ENCODE measurements around the gene CTNND2. TPM values are rescaled to one million over a fixed set of nuclear protein-coding genes. Genes with fewer than 3 reads are reported as not detected.

CTNND2 gene
- total RNA-seq, 1 donor from 2014 or later: 13.9 TPM

DNA sequence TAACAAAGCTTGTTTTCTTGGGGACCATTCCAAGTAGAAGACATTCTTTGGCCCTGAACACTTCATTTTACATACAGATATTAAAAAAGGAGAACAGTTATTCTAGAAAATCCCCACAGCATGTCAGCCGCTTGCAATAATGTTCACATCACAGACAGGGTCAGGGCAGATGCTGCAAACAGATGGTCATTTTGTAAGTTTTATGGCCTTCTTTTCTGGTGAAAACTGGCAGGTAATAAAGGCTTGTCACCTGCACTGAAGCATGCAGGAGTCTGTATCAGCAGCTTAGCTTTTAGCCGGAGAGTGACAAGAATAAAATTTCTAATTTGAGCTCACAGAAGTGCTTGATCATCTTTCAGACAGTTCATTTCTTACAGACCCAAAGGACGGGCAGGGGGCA, 922.3 kb downstream of the CTNND2 start:
- no peaks in the 10 kb centered on the region for H3K79me2 ChIP-seq (ENCODE audit: low read depth)

GRCh38 chr5:10977011-10977410, 927.2 kb downstream of the CTNND2 start:
- TF ChIP-seq EZH2phosphoT487 (IDR thresholded peaks at IDR 0.05) (no peak), EZH2 (IDR thresholded peaks at IDR 0.05) (no peak)
- TF ChIP-seq, protein P1, sequence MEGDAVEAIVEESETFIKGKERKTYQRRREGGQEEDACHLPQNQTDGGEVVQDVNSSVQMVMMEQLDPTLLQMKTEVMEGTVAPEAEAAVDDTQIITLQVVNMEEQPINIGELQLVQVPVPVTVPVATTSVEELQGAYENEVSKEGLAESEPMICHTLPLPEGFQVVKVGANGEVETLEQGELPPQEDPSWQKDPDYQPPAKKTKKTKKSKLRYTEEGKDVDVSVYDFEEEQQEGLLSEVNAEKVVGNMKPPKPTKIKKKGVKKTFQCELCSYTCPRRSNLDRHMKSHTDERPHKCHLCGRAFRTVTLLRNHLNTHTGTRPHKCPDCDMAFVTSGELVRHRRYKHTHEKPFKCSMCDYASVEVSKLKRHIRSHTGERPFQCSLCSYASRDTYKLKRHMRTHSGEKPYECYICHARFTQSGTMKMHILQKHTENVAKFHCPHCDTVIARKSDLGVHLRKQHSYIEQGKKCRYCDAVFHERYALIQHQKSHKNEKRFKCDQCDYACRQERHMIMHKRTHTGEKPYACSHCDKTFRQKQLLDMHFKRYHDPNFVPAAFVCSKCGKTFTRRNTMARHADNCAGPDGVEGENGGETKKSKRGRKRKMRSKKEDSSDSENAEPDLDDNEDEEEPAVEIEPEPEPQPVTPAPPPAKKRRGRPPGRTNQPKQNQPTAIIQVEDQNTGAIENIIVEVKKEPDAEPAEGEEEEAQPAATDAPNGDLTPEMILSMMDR (IDR thresholded peaks at IDR 0.05): no peak
- Mint-ChIP-seq H3K27me3 (ENCODE audit: insufficient read depth, low read depth) (peaks cover 2% of the 10 kb centered on the region), H3K4me3 (no peak overlapping the region), H3K36me3 (peaks cover 66% of the 10 kb centered on the region), H3K9me3 (no peaks in the 10 kb centered on the region), H3K27ac (no peak overlapping the region), H3K4me1 (no peaks in the 10 kb centered on the region)
- no peak overlapping the region for H3K4me2 ChIP-seq
- H3K4me1 ChIP-seq: no peaks in the 10 kb centered on the region
- no peaks in the 10 kb centered on the region for H3K79me2 ChIP-seq (ENCODE audit: low read depth)
- H3F3A ChIP-seq (ENCODE audit: low read depth): no peaks in the 10 kb centered on the region
- H3K9ac ChIP-seq: no peak overlapping the region
- no peaks in the 10 kb centered on the region for H3K9me3 ChIP-seq (ENCODE audit: low read depth)
- H3K27me3 ChIP-seq: no peaks in the 10 kb centered on the region
- H2AFZ ChIP-seq (replicated peaks): no peak overlapping the region
- H3K4me3 ChIP-seq: no peak overlapping the region
- H3K36me3 ChIP-seq: no peaks in the 10 kb centered on the region
- no peak for DNase-seq (ENCODE audit: low spot score)
- no peak overlapping the region for H3K27ac ChIP-seq
- no peaks in the 10 kb centered on the region for H4K20me1 ChIP-seq (ENCODE audit: low read depth)

More for the DNA sequence above, 922.3 kb downstream of the CTNND2 start:
- Mint-ChIP-seq H3K4me1 (no peaks in the 10 kb centered on the region), H3K9me3 (no peaks in the 10 kb centered on the region), H3K4me3 (no peak overlapping the region), H3K27me3 (ENCODE audit: insufficient read depth, low read depth) (no peaks in the 10 kb centered on the region), H3K27ac (no peak overlapping the region), H3K36me3 (peaks cover 42% of the 10 kb centered on the region)
- no peak overlapping the region for H3K4me2 ChIP-seq
- no peaks in the 10 kb centered on the region for H3F3A ChIP-seq (ENCODE audit: low read depth)
- no peaks in the 10 kb centered on the region for H3K4me1 ChIP-seq
- no peaks in the 10 kb centered on the region for H3K9me3 ChIP-seq (ENCODE audit: low read depth)
- H3K9ac ChIP-seq: no peak overlapping the region
- H3K27ac ChIP-seq: no peak overlapping the region
- DNase-seq (ENCODE audit: low spot score): no peak
- TF ChIP-seq EZH2phosphoT487 (IDR thresholded peaks at IDR 0.05) (no peak), EZH2 (IDR thresholded peaks at IDR 0.05) (no peak)
- TF ChIP-seq, protein P1 (IDR thresholded peaks at IDR 0.05): no peak
- no peak overlapping the region for H3K4me3 ChIP-seq
- no peak overlapping the region for H2AFZ ChIP-seq (replicated peaks)
- H3K27me3 ChIP-seq: no peaks in the 10 kb centered on the region
- no peaks in the 10 kb centered on the region for H4K20me1 ChIP-seq (ENCODE audit: low read depth)
- H3K36me3 ChIP-seq: no peaks in the 10 kb centered on the region

GRCh38 chr5:10975945-10976344, 928.3 kb downstream of the CTNND2 start:
- no peak overlapping the region for H3K27ac Mint-ChIP-seq
- no peaks in the 10 kb centered on the region for H3K27me3 ChIP-seq

More at GRCh38 chr5:10975945-10976344, 928.3 kb downstream of the CTNND2 start:
- no peak overlapping the region for H3K4me3 Mint-ChIP-seq
- Histone ChIP-seq H3K27ac (no peak overlapping the region), H3K4me1 (no peaks in the 10 kb centered on the region), H3K4me3 (no peak overlapping the region), H3K9me3 (ENCODE audit: low read depth) (no peaks in the 10 kb centered on the region), H3K36me3 (no peaks in the 10 kb centered on the region), H2AFZ (replicated peaks) (no peak overlapping the region), H3F3A (ENCODE audit: low read depth) (no peaks in the 10 kb centered on the region), H4K20me1 (ENCODE audit: low read depth) (no peaks in the 10 kb centered on the region), H3K4me2 (no peak overlapping the region), H3K79me2 (ENCODE audit: low read depth) (no peaks in the 10 kb centered on the region), H3K9ac (no peak overlapping the region)
- peaks cover 2% of the 10 kb centered on the region for H3K27me3 Mint-ChIP-seq (ENCODE audit: insufficient read depth, low read depth)
- H3K36me3 Mint-ChIP-seq: peaks cover 58% of the 10 kb centered on the region
- peaks cover 2% of the 10 kb centered on the region for H3K4me1 Mint-ChIP-seq
- DNase-seq (ENCODE audit: low spot score): no peak
- H3K9me3 Mint-ChIP-seq: no peaks in the 10 kb centered on the region
- TF ChIP-seq EZH2phosphoT487 (IDR thresholded peaks at IDR 0.05) (no peak), EZH2 (IDR thresholded peaks at IDR 0.05) (no peak)
- TF ChIP-seq, protein P1 (IDR thresholded peaks at IDR 0.05): no peak
